Measurements from ENCODE around the gene PPFIBP2. TPM values are rescaled to one million over a fixed set of nuclear protein-coding genes. Genes with fewer than 3 reads are reported as not detected.

PPFIBP2 gene
- polyA plus RNA-seq, 2 of the 4 experiments (the other 2 are of a cell fraction) = 13.4 to 32.5 TPM

DNA sequence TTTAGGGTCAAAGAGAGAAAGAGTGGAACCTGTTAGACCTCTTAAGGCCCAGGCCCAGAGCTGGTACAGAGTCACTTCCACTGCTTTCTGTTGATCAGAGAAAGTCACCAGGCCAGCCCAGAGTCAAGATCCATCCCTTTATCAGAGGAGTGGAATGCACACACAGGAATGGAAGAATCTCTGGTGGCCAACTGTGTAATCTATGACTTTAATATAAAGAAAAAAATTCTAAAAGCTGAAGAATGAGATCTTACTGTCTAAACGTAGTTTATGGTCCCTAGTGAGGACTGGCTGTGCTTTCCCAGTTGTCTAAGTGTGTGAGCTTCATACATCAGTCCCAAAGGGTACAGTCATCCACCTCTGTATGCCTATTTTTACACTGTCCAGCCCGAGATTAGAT, 51.0 kb downstream of the PPFIBP2 start:
- 18% methylated on average over 2 of the region's 2 CpGs for WGBS (ENCODE audit: missing lambda C conversion rate)
- no peak overlapping the region for H3K4me3 ChIP-seq
- POLR2A ChIA-PET = no interaction called here
- peaks cover 10% of the 10 kb centered on the region; the same call in 1 of the 3 replicates for H3K9me3 ChIP-seq
- TF ChIP-seq HEYL (CRISPR knock-in tag; IDR thresholded peaks at IDR 0.05) (no peak), GATA3 (IDR thresholded peaks at IDR 0.05; ENCODE audit: borderline replicate concordance) (no peak), EP300 (IDR thresholded peaks at IDR 0.05) (no peak), RAD21 (conservative IDR thresholded peaks at IDR 0.05 in 1 of 2, IDR thresholded peaks at IDR 0.05 in 1 of 2) (no peak), POLR2AphosphoS2 (conservative IDR thresholded peaks at IDR 0.05; ENCODE audit: low read length) (no peak), ZSCAN20 (CRISPR knock-in tag; IDR thresholded peaks at IDR 0.05) (no peak), TFCP2L1 (CRISPR knock-in tag; IDR thresholded peaks at IDR 0.05) (no peak), CHD4 (IDR thresholded peaks at IDR 0.05; ENCODE audit: borderline replicate concordance) (no peak), MAZ (IDR thresholded peaks at IDR 0.05; ENCODE audit: borderline replicate concordance, low read depth, low read length) (no peak), TP53 (CRISPR knock-in tag; IDR thresholded peaks at IDR 0.05) (no peak), MYC (IDR thresholded peaks at IDR 0.05; ENCODE audit: borderline replicate concordance, low read length) (no peak)
- TF ChIP-seq, protein P1, sequence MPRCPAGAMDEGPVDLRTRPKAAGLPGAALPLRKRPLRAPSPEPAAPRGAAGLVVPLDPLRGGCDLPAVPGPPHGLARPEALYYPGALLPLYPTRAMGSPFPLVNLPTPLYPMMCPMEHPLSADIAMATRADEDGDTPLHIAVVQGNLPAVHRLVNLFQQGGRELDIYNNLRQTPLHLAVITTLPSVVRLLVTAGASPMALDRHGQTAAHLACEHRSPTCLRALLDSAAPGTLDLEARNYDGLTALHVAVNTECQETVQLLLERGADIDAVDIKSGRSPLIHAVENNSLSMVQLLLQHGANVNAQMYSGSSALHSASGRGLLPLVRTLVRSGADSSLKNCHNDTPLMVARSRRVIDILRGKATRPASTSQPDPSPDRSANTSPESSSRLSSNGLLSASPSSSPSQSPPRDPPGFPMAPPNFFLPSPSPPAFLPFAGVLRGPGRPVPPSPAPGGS (IDR thresholded peaks at IDR 0.05) = no peak
- no peaks in the 10 kb centered on the region for H3K4me1 ChIP-seq
- ATAC-seq (no peak), FAIRE-seq (no peak), DNase-seq (ENCODE audit: low read depth in 1 of 2, low spot score in 1 of 2) (no peak)
- no peak overlapping the region for H3K4me2 ChIP-seq
- CTCF ChIA-PET = interaction anchor here (0.9 to 2.2 kb wide), 6 partner anchors 10 to 100 kb away, joined by 3 to 14 read pairs (median 4); partner anchors contain the start of gene PPFIBP2
- H3K27ac ChIP-seq = no peak overlapping the region

DNA sequence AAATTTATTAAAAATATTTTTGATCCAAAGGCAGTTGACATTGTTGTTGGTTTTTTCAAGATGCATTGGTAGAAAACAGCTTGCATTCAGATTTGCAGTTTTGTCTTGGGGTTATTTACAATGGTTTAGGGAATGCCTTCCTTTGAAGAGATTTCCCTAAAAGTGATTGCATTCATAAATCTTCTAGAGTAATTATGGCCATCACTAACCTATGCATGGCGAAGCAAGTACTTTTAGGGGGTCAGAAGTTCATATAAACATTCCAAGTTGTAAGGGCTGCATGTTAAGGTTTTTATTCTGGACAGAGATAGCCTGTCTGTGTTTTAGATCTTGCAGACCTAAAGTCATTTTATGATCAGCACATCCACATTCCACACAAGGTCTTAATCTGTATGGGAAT, 53.5 kb downstream of the PPFIBP2 start:
- TF ChIP-seq, protein P2, sequence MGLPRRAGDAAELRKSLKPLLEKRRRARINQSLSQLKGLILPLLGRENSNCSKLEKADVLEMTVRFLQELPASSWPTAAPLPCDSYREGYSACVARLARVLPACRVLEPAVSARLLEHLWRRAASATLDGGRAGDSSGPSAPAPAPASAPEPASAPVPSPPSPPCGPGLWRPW (IDR thresholded peaks at IDR 0.05) = no peak
- no peak for TF ChIP-seq EHMT2 (IDR thresholded peaks at IDR 0.05; ENCODE audit: low read depth)
- TF ChIP-seq RCOR1 (IDR thresholded peaks at IDR 0.05; ENCODE audit: low read depth, low read length) = no peak
- no peak for TF ChIP-seq KDM1A (IDR thresholded peaks at IDR 0.05; ENCODE audit: low read depth)
- TF ChIP-seq, protein P3, sequence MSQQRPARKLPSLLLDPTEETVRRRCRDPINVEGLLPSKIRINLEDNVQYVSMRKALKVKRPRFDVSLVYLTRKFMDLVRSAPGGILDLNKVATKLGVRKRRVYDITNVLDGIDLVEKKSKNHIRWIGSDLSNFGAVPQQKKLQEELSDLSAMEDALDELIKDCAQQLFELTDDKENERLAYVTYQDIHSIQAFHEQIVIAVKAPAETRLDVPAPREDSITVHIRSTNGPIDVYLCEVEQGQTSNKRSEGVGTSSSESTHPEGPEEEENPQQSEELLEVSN (IDR thresholded peaks at IDR 0.05; ENCODE audit: borderline replicate concordance, low read depth) = no peak
- TF ChIP-seq, protein P4, sequence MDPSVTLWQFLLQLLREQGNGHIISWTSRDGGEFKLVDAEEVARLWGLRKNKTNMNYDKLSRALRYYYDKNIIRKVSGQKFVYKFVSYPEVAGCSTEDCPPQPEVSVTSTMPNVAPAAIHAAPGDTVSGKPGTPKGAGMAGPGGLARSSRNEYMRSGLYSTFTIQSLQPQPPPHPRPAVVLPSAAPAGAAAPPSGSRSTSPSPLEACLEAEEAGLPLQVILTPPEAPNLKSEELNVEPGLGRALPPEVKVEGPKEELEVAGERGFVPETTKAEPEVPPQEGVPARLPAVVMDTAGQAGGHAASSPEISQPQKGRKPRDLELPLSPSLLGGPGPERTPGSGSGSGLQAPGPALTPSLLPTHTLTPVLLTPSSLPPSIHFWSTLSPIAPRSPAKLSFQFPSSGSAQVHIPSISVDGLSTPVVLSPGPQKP (IDR thresholded peaks at IDR 0.05; ENCODE audit: low read depth, low read length) = no peak
- TF ChIP-seq KDM5A (IDR thresholded peaks at IDR 0.05) = no peak
- no peak for TF ChIP-seq FOSL2 (IDR thresholded peaks at IDR 0.05)
- TF ChIP-seq FOSL2 (CRISPR knock-in tag; IDR thresholded peaks at IDR 0.05) = no peak
- TF ChIP-seq, protein P1 (IDR thresholded peaks at IDR 0.05) = no peak
- TF ChIP-seq MAFK (IDR thresholded peaks at IDR 0.05; ENCODE audit: partially characterized antibody) = no peak
- no peak for TF ChIP-seq PHF8 (IDR thresholded peaks at IDR 0.05; ENCODE audit: borderline replicate concordance, low read depth)
- no peak for TF ChIP-seq ZSCAN20 (CRISPR knock-in tag; IDR thresholded peaks at IDR 0.05)
- TF ChIP-seq, protein P5, sequence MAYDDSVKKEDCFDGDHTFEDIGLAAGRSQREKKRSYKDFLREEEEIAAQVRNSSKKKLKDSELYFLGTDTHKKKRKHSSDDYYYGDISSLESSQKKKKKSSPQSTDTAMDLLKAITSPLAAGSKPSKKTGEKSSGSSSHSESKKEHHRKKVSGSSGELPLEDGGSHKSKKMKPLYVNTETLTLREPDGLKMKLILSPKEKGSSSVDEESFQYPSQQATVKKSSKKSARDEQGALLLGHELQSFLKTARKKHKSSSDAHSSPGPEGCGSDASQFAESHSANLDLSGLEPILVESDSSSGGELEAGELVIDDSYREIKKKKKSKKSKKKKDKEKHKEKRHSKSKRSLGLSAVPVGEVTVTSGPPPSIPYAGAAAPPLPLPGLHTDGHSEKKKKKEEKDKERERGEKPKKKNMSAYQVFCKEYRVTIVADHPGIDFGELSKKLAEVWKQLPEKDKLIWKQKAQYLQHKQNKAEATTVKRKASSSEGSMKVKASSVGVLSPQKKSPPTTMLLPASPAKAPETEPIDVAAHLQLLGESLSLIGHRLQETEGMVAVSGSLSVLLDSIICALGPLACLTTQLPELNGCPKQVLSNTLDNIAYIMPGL (CRISPR knock-in tag; IDR thresholded peaks at IDR 0.05; ENCODE audit: borderline replicate concordance) = no peak
- TF ChIP-seq TFCP2L1 (CRISPR knock-in tag; IDR thresholded peaks at IDR 0.05) = no peak
- TF ChIP-seq NPAS2 (CRISPR knock-in tag; IDR thresholded peaks at IDR 0.05; ENCODE audit: borderline replicate concordance) = no peak
- TF ChIP-seq SMC3 (IDR thresholded peaks at IDR 0.05) = no peak
- TF ChIP-seq RAD21 (conservative IDR thresholded peaks at IDR 0.05 in 1 of 2, IDR thresholded peaks at IDR 0.05 in 1 of 2) = no peak
- TF ChIP-seq HDAC2 (IDR thresholded peaks at IDR 0.05) = no peak
- TF ChIP-seq, protein P6, sequence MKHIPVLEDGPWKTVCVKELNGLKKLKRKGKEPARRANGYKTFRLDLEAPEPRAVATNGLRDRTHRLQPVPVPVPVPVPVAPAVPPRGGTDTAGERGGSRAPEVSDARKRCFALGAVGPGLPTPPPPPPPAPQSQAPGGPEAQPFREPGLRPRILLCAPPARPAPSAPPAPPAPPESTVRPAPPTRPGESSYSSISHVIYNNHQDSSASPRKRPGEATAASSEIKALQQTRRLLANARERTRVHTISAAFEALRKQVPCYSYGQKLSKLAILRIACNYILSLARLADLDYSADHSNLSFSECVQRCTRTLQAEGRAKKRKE (CRISPR knock-in tag; IDR thresholded peaks at IDR 0.05; ENCODE audit: low read depth) = no peak
- Histone ChIP-seq H3K4me2 (no peak overlapping the region), H3K4me1 (peaks cover 13% of the 10 kb centered on the region), H3K27ac (no peak overlapping the region), H3K9me3 (peaks cover 10% of the 10 kb centered on the region; the same call in 1 of the 3 replicates), H3K4me3 (no peak overlapping the region)
- ChIA-PET POLR2A (no interaction called here), CTCF (interaction anchor here (11.6 to 12.5 kb wide), 2 partner anchors 85 to 101 kb away, joined by 209 to 290 read pairs; partner anchors contain the start of gene CYB5R2)
- DNase-seq (ENCODE audit: low read depth in 1 of 2, low spot score in 1 of 2) (no peak), ATAC-seq (no peak), FAIRE-seq (no peak)
- 45% methylated on average over 1 of the region's 1 CpG for WGBS (ENCODE audit: missing lambda C conversion rate)

Measured in A549 (cell line).